ENCODE measurements around the gene ADRB1.

ADRB1 gene

DNA sequence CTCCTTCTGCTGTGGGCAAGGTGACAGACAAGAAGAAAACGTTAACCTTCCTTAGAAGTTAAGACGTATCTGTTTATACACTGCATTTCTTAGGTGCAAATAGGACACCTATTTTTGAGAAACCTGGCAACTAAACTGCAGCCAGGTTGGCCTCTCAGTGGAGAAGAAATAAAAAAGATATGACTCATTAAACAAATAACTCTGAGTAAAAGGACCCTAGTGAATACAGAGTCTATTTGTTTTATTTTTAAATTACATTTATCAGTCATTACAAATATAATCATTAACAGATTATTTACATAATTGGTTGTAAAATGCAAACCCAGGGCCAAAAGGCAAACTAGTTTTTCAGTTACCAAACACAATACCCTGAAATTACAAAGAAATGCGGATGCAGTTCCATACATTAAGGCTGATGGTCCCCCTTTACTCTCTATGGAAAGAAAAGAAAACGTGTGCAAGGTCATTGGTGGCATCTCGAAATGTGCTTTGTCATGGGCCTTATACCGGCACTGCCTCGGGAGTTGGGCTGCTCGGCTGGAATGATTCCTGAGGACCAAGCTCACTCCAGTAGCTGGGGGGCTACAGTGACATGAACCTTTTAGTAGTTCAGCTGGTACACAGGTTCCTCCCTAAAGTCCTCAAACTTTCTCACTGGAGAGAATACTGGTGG lies 38.4 kb downstream of the ADRB1 start:
- Mint-ChIP-seq H3K4me1 (ENCODE audit: low read depth) (no peaks in the 10 kb centered on the region), H3K27ac (no peak overlapping the region), H3K4me3 (no peak overlapping the region), H3K27me3 (peaks cover 3% of the 10 kb centered on the region), H3K36me3 (ENCODE audit: low read depth) (no peaks in the 10 kb centered on the region), H3K9me3 (no peaks in the 10 kb centered on the region)

DNA sequence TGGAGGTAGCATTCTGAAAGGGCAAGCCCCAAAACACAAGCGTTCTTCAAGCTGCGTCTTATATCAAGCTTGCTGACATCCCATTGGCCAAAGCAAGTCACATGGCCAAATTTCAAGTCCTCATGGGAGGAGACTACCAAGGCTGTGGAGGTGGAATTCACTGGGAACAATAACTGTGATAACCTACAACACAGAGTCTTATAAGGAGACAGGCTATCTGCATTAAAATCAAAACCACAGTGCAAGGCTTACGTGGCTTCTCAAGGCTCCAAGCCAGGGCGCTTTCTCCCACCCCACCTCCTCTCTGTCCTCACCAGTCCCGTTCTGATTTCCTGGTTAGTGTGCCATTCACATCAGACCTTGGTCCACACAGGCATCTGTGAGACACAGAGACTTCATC lies 39.4 kb downstream of the ADRB1 start:
- Mint-ChIP-seq H3K9me3 (no peaks in the 10 kb centered on the region), H3K4me1 (ENCODE audit: low read depth) (no peaks in the 10 kb centered on the region), H3K27me3 (peaks cover 3% of the 10 kb centered on the region), H3K4me3 (no peak overlapping the region), H3K36me3 (ENCODE audit: low read depth) (no peaks in the 10 kb centered on the region), H3K27ac (no peak overlapping the region)

DNA sequence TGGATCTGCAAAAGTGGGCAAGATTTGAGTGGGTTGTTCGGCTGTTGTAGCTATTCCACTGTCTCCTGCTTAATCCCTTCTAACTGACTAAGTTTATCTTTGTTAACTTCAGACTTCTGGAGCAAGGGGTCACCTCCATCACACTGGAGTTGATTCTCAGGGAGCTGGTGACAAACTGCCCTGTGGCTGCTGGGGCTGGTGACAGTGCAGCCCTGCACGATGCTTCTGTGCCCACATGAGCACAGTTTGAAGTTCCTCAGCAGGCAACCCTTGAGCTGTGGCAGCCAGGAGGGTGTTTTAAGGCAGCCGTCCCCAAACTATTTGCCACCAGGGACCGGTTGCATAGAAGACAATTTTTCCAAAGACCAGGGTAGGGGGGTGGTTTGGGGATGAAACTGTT lies 40.5 kb downstream of the ADRB1 start:
- Mint-ChIP-seq H3K36me3 (ENCODE audit: low read depth) (no peaks in the 10 kb centered on the region), H3K27me3 (peaks cover 3% of the 10 kb centered on the region), H3K4me3 (no peak overlapping the region), H3K9me3 (no peaks in the 10 kb centered on the region), H3K4me1 (ENCODE audit: low read depth) (no peaks in the 10 kb centered on the region), H3K27ac (no peak overlapping the region)

DNA sequence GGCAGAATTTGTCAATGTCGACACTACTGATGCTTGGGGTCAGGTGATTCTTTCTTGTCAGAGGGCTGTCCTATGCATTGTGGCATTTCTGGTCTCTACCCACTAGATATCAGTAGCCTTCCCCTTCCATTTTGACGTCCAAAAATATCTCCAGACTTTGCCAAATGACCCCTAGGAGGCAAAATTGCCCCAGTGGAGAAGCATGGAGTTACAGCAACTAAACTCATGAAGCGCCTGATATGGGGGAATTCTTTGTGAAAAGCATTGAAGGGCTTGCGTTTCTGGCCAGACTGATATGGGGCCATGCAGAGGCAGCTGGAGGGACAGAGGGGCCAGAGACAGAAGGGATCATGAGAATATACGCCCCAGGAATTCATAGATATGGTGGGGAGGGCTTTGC lies 43.6 kb downstream of the ADRB1 start:
- no peaks in the 10 kb centered on the region for H3K27me3 Mint-ChIP-seq
- no peaks in the 10 kb centered on the region for H3K36me3 Mint-ChIP-seq (ENCODE audit: low read depth)
- no peaks in the 10 kb centered on the region for H3K9me3 Mint-ChIP-seq
- H3K4me1 Mint-ChIP-seq (ENCODE audit: low read depth), result no peaks in the 10 kb centered on the region
- no peak overlapping the region for H3K4me3 Mint-ChIP-seq
- H3K27ac Mint-ChIP-seq, result no peak overlapping the region

DNA sequence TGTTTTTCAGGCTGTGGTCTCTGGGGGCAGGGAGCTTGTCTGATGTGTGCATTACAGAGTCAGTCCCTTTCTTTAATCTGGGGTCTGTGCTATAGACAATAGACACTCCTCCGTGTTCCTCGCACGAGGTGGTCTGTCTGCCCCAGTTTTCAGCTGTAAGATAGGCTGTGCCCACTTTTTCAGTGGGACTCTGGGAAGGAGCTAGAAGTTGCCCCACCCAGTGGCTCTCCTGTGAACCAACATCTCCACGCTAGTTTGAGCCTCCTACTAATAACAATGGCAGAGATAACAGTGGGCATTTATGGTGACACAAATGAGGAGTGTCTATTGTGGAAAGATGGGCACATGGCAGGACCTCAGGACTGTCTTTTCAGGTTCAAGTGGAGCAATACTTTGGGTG lies 44.0 kb downstream of the ADRB1 start:
- Mint-ChIP-seq H3K27ac (no peak overlapping the region), H3K27me3 (no peaks in the 10 kb centered on the region), H3K9me3 (no peaks in the 10 kb centered on the region), H3K4me3 (no peak overlapping the region), H3K4me1 (ENCODE audit: low read depth) (no peaks in the 10 kb centered on the region), H3K36me3 (ENCODE audit: low read depth) (no peaks in the 10 kb centered on the region)

DNA sequence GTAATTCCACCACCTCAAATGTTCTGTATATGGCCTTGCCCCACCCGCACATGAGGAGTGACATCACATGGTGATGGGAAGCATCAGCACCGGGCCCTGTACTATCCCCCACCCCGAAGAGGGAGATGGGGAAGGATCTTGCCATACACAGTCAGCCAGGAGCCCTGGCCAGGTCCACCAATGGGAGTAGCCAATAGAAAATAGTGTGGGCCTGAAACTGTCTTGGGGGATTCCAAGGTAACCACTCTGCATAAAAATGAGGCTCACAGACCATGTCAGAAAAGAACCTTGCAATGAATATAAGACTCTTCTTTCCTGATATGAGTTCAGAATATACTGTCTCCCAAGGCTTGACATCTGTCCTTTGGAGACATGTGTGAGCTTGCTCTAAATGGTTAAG lies 51.1 kb downstream of the ADRB1 start:
- Mint-ChIP-seq H3K4me3 (no peak overlapping the region), H3K36me3 (ENCODE audit: low read depth) (peaks cover 4% of the 10 kb centered on the region), H3K27me3 (peaks cover 9% of the 10 kb centered on the region), H3K9me3 (peaks cover 8% of the 10 kb centered on the region), H3K27ac (no peak overlapping the region), H3K4me1 (ENCODE audit: low read depth) (peaks cover 38% of the 10 kb centered on the region)

DNA sequence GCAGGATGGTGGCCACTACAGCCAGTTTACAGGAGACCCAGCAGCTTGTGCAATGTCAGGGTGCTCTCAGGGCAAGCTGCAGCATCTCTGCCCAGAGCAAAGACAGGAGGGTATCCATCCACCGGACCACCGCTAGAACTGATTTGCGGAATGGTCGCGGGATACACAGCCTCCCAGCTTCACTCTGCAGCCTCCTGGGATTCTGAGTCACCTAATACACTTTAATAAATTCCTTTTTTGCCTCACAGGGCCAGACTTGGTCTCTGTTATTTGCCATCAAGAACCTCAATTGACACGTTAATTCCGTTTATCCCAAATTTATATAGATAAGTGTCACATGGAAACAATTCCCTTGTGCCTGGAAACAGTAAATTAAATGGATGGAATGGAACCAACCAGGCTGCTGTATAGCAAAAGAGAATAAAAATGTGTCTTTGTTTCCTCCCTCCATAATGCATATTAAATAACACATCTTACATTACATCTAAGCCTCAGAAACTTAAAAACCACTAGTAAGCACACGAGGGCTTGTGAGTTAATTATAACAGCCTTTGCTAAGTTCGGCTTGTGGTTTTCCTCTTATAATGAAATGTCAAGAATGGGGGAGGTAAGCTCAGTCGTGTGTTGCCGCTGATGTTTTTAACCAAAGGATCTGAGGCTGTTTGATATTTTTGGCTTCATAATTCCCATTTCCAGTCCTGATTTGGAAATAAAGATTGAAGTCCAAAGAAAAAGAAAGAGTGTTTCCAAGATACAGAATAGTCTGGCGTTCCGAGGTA lies 52.1 kb downstream of the ADRB1 start:
- peaks cover 48% of the 10 kb centered on the region for H3K4me1 Mint-ChIP-seq (ENCODE audit: low read depth)
- peaks cover 18% of the 10 kb centered on the region for H3K27me3 Mint-ChIP-seq
- no peak overlapping the region for H3K27ac Mint-ChIP-seq
- peaks cover 4% of the 10 kb centered on the region for H3K36me3 Mint-ChIP-seq (ENCODE audit: low read depth)
- H3K4me3 Mint-ChIP-seq, result peak overlapping the region; percentile 32
- H3K9me3 Mint-ChIP-seq, result peaks cover 8% of the 10 kb centered on the region

Measured in stimulated activated naive CD8-positive, alpha-beta T cell treated with anti-CD3 and anti-CD28 coated beads, Interleukin-15, Interleukin-2, amounts not matched to agents 100 ng/mL and 50 ng/mL, for 24 hours (primary cell).